GM19438 (cell line): ENCODE data around the gene CIITA.

Experiments used
- ATAC-seq: cut with Tn5 transposase; IDR thresholded peaks from one replicate; pipeline ENCODE4 v1.9.1; 2021; ENCODE audit warnings: low read depth; ENCODE audit not compliant: unreplicated experiment

The CIITA gene

GRCh38 chr16:10878328-10878643 is 1.3 kb downstream of the CIITA start:
- no peak for ATAC-seq

- ATAC-seq = no peak
These were observed 1.9 kb downstream of the CIITA start for GRCh38 chr16:10878644-10879501.

GRCh38 chr16:10879681-10880589 is 2.9 kb downstream of the CIITA start:
- no peak for ATAC-seq

GRCh38 chr16:10880594-10881452 is 3.8 kb downstream of the CIITA start:
- ATAC-seq = no peak

GRCh38 chr16:10881479-10882030 is 4.6 kb downstream of the CIITA start:
- ATAC-seq = no peak

- ATAC-seq = no peak
These were observed 6.0 kb downstream of the CIITA start for GRCh38 chr16:10883004-10883403.

- no peak for ATAC-seq
These were observed 8.2 kb downstream of the CIITA start for GRCh38 chr16:10885246-10885645.

GRCh38 chr16:10888320-10888937 is 11.4 kb downstream of the CIITA start:
- ATAC-seq = no peak

- no peak for ATAC-seq
These were observed 12.9 kb downstream of the CIITA start for GRCh38 chr16:10889855-10890254.

- ATAC-seq = no peak
These were observed 15.8 kb downstream of the CIITA start for GRCh38 chr16:10892782-10893318.

GRCh38 chr16:10895053-10895946 is 18.3 kb downstream of the CIITA start:
- no peak for ATAC-seq

- no peak for ATAC-seq
These were observed 19.2 kb downstream of the CIITA start for GRCh38 chr16:10896165-10896564.

- no peak for ATAC-seq
These were observed 19.7 kb downstream of the CIITA start for GRCh38 chr16:10896723-10897122.

GRCh38 chr16:10897134-10897533 is 20.1 kb downstream of the CIITA start:
- peak; percentile 70 for ATAC-seq

- ATAC-seq = no peak
These were observed 26.0 kb downstream of the CIITA start for GRCh38 chr16:10902999-10903398.

GRCh38 chr16:10906482-10906881 is 29.5 kb downstream of the CIITA start:
- ATAC-seq = no peak

- ATAC-seq = no peak
These were observed 30.1 kb downstream of the CIITA start for GRCh38 chr16:10906914-10907756.

GRCh38 chr16:10907757-10908045 is 30.7 kb downstream of the CIITA start:
- ATAC-seq = no peak
